ENCODE results near the gene FAXDC2. TPM values are rescaled to one million over a fixed set of nuclear protein-coding genes. Genes with fewer than 3 reads are reported as not detected.

FAXDC2 gene
- total RNA-seq, 1 donor from 2014 or later, result 25.3 TPM

- intact Hi-C loops (cut with DNase I), result no loop called here
Measured at GRCh38 chr5:154784856-154785255, 65.5 kb downstream of the FAXDC2 start.

GRCh38 chr5:154783774-154784460 is 66.5 kb downstream of the FAXDC2 start:
- Histone ChIP-seq H3K9me3 (no peaks in the 10 kb centered on the region), H3K4me1 (peaks cover 32 to 43% of the 10 kb centered on the region in 2 donors), H3K4me3 (no peak overlapping the region), H3K27me3 (no peaks in the 10 kb centered on the region), H3K27ac (peak overlapping the region in 1 of 2 donors; percentile 18), H3K36me3 (no peaks in the 10 kb centered on the region)
- no peak for TF ChIP-seq CTCF (IDR thresholded peaks at IDR 0.05)
- no peak for DNase-seq (ENCODE audit: low spot score in 2 of 2)
- intact Hi-C loops (cut with DNase I), result no loop called here

More at GRCh38 chr5:154784856-154785255, 65.5 kb downstream of the FAXDC2 start:
- DNase-seq (ENCODE audit: low spot score in 2 of 2), result no peak
- Histone ChIP-seq H3K27me3 (no peaks in the 10 kb centered on the region), H3K36me3 (no peaks in the 10 kb centered on the region), H3K27ac (no peak overlapping the region), H3K4me3 (no peak overlapping the region), H3K4me1 (peaks cover 28 to 40% of the 10 kb centered on the region in 2 donors), H3K9me3 (no peaks in the 10 kb centered on the region)
- TF ChIP-seq CTCF (IDR thresholded peaks at IDR 0.05), result no peak

GRCh38 chr5:154782812-154783592 is 67.4 kb downstream of the FAXDC2 start:
- no peaks in the 10 kb centered on the region for H3K27me3 ChIP-seq
- DNase-seq (ENCODE audit: low spot score in 2 of 2), result no peak
- intact Hi-C loops (cut with DNase I), result no loop called here
- TF ChIP-seq CTCF (IDR thresholded peaks at IDR 0.05), result no peak
- no peaks in the 10 kb centered on the region for H3K36me3 ChIP-seq
- peak overlapping the region; percentile 41 to 45 for H3K27ac ChIP-seq
- no peaks in the 10 kb centered on the region for H3K9me3 ChIP-seq
- no peak overlapping the region for H3K4me3 ChIP-seq
- H3K4me1 ChIP-seq, result peaks cover 27 to 40% of the 10 kb centered on the region in 2 donors

GRCh38 chr5:154782326-154782725 is 68.1 kb downstream of the FAXDC2 start:
- no peaks in the 10 kb centered on the region for H3K36me3 ChIP-seq
- H3K27me3 ChIP-seq, result no peaks in the 10 kb centered on the region
- no peak for TF ChIP-seq CTCF (IDR thresholded peaks at IDR 0.05)
- no peak overlapping the region for H3K4me3 ChIP-seq
- H3K4me1 ChIP-seq, result peaks cover 25 to 40% of the 10 kb centered on the region in 2 donors
- peak overlapping the region; percentile 41 to 45 for H3K27ac ChIP-seq
- H3K9me3 ChIP-seq, result no peaks in the 10 kb centered on the region
- intact Hi-C loops (cut with DNase I), result no loop called here
- DNase-seq (ENCODE audit: low spot score in 2 of 2), result no peak

GRCh38 chr5:154780128-154780527 is 70.3 kb downstream of the FAXDC2 start:
- Histone ChIP-seq H3K9me3 (no peaks in the 10 kb centered on the region), H3K27me3 (no peaks in the 10 kb centered on the region), H3K36me3 (no peaks in the 10 kb centered on the region), H3K27ac (peak overlapping the region in 1 of 2 donors; percentile 3), H3K4me1 (peaks cover 25 to 27% of the 10 kb centered on the region in 2 donors), H3K4me3 (no peak overlapping the region)
- intact Hi-C loops (cut with DNase I), result no loop called here
- TF ChIP-seq CTCF (IDR thresholded peaks at IDR 0.05), result no peak
- no peak for DNase-seq (ENCODE audit: low spot score in 2 of 2)
